ENCODE results near the gene BCKDHA.
"Not testable (repeated sequence)": the region's sequence is repeated elsewhere in the genome, so short reads cannot be mapped to it uniquely, and the experiment has no call there.

BCKDHA gene

DNA sequence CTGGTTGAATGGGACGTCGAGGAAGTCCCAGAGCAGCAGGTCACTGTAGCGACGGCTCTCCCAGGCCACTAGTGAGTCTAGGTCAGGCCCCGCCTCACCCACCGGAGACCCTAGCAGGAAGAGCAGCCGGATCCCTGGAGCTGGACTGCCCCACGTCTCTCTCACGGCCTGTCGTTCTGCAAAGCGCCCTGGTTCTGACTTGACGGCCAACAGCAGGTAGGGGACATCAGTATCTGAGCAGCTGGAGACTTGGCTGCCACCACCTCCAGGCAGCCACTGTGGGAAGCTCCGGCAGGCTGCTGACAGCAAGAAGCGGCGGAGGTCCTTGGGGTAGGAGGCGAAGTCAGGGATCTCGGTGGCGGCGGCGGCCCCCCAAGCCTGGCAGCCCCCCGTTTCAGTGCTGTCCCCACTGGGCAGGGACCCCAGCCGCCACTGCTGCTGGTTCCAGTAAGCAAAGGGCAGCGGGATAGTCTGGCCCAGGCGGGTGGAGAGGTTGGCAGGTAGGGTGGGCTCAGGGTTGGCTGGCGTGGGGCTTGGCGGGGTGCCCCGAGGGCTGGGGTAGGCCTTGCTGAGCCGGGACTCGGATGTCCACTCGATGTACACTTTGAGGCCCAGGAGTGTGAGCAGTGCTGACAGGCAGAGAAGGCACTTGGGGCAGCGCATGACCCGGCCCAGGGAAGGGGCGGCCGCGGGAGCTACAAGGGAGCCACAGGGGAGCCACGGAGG, 28.7 kb downstream of the BCKDHA start:
- no peak for DNase-seq (ENCODE audit: low read depth)

DNA sequence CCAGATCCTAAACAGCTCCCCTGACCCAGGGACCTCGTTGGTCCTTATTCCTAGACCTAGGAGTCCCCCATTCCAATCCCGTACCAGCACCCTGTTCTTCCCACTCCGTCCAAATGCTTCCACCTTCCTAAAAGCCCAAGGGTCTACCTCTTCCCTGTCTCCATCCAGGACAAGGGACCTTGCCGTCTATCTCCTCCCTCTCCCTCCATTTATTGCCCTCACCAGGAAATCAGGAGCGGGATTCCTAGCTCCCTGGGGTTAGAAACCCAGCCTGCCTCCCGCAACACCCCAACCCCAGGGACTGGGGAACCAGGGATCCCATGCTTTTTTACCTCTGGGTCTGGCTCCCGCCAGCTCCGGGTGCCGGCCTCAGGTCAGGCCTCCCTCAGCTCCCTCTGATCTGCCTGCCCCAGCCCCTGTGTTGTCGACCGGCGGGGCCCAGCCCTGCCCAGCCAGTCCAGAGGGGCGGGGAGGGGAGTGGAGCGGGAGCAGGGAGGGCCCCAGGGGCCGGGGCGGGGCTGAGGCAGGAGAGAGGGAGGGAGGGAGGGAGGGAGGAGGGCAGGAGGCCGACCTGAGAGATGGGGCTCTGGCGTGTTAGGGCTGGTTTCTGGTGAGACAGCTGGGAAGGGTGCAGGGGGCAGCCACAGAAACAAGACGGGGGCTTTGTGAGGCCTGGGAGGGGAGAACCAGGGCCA, 29.5 kb downstream of the BCKDHA start, which contains the start of gene B3GNT8:
Gene B3GNT8 (minus strand): TSS at position 423 of the 695 bp plus-strand sequence. CDS start 596 bp downstream, outside the sequence.
- peak; percentile 17 for DNase-seq (ENCODE audit: low read depth)

DNA sequence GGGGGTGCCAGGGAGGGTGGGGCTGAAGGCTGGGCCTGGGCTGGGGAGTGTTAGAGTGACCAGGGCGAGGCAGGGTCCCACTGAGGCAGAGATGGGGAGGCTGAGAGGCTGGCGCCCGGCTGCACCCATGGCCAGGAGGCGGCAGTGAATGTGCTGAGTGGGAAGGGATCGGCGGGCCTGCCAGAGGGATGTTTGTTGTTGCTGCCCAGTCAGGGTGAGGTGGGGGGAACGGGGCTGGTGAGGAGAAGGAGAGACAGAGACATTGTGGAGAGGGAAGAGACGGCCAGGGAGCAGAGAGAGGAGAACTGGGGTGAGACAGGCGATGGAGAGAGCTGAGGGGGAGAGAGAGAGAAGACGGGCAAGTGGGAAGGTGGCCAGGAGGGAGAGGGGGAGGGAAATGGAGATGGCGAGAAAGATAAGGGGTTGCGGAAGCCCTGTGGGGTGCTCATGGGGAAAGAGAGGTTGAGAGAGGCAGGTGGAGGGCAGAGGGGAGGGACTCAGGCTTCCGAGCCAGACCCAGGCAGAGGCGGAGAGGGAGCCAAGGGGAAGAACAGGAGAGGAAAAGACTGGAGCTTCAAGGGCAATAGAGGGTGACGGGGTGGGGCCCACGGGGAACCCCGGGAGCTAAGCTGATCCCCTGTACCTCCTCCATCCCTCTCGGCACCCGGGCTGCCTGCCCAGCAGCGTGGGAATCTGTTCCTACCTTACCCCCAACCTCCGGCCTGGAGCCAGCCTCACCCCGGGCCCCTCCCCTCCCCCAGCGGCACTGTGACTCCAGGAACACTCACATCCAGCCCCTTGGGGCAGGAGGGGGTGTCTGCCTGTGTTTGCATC, 30.2 kb downstream of the BCKDHA start:
- no peak for DNase-seq (ENCODE audit: low read depth)

DNA sequence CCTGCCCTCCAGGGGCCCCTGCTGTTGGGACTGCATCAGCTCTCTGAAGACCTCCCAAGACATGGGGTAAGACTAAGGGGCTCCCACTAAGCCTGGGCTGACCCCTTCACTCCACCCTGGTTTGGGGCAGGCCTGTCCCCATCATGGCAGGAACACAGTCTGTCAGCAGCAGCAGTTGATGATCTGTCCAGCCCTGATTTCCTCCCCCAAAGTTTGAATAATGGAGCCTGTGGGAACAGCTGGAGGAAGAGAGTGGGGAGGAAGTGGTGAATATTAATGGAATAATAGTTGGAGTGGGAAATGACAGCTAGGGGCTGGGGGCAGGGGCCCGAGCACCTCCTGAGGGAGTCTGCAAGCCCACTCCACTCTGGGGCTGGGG, 30.9 kb downstream of the BCKDHA start:
- DNase-seq (ENCODE audit: low read depth): no peak

DNA sequence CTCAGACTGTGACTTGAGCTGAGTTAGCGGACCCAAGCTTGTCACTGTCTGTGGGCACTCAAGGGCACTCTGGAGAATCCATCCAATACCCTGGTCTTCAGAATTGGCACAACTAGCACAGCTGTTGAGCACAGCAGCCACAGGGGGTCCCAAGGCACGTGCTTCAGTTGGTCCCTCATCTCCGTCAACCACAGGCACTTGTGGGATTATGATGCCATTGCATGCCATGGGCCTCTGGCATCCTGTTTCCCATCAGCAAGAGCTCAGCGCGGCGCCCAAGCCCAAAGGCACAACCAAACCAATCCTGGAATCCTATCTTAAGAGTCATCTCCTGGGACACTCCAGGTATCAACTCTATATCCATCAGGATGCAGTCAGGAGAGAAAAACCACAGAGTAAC, 33.3 kb downstream of the BCKDHA start:
- DNase-seq (ENCODE audit: low read depth): no peak

DNA sequence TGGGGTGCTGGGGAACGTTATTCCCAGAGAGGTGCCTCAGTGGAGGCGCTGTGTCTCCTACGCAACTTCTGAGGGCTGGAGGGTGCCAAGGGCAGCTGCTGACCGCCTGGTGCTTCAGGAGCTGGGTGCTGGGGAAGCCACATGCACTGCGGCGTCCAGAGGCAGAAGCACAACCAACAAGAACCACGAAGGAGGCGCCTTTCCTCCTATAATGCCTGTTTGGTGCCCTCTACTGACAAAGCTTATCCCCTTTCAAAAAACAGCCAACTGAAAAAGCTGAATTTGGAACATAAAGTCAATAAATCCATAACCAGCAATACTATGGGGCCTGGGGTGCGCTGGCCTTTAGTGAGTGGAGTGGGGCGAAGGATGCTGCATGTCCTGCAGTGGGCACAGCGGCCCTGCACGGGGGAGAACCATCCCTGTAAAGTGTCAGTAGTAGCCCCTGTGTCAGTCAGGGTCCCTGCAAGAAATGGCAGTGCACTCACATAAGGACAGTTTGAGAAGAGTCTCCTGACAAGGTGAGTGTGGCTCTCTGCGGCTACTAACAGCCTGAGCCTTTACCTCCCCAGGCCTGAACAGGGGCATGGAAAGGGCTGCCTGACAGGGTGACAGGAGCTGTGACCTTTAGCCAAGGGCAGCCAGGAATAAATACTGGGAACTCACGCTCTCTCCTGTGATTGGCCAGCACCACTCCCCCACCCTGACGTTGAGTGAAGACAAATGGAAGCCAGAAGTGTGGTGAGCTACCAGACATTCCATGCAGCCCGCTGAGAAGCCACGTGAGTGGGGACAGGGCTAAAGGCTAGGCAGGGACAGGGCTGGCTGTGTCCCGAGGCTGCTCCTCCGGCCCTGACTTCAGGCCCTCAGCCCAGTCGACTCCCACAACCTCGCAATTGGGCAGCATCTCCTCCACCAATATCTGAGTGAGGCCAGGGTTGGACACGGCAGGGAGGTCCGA, 34.1 kb downstream of the BCKDHA start:
- DNase-seq (ENCODE audit: low read depth): no peak

DNA sequence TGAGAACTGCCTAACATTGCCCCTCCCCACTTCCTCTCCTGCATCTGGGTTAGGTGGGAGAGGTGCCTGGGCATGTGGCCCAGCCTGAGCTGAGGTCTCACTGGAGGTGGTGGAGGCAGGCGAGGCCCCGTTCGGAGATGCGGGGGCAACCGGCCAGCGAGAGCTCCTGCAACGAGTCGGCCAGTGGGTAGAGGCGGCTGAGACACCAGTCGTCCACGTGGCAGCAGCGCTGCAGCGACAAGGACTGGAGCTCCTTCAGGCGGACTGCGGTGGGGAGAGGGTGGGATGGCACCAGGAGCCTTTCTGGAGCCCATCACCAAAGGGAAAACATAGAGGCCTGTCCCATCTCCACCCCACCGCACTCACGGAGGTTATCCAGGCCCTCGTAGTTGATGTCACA, 35.6 kb downstream of the BCKDHA start:
- DNase-seq (ENCODE audit: low read depth): no peak

DNA sequence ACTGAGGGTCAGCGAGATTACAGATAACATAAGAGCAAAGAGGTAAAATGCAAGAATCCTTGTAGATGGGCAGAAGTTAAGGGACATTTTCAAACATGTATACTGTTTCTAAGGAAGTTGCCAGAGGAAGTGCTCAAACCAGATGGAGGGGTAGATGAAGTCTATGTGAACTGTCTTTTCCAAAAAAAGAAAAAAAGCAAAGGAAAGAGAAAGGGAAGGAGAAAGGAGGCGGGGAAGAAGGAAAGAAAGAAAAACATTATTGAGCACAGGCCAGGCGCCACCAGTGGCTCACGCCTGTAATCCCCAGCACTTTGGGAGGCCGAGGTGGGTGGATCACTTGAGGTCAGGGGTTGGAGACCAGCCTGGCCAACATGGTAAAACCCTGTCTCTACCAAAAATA, 36.8 kb downstream of the BCKDHA start:
- no peak for DNase-seq (ENCODE audit: low read depth)

DNA sequence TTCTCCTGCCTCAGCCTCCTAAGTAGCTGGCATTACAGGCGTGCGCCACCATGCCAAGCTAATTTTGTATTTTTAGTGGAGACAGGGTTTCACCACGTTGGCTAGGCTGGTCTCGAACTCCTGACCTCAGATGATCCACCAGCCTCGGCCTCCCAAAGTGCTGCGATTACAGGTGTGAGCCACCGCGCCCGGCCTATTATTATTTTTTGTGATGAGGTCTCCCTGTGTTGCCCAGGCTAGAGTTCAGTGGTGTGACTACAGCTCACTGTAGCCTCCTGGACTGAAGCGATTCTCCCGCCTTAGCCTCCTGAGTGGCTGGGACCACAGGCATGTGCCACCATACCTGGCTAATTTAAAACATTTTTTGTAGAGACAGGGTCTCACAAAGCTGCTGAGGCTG, 37.8 kb downstream of the BCKDHA start:
- not testable (repeated sequence) for DNase-seq (ENCODE audit: low read depth)

DNA sequence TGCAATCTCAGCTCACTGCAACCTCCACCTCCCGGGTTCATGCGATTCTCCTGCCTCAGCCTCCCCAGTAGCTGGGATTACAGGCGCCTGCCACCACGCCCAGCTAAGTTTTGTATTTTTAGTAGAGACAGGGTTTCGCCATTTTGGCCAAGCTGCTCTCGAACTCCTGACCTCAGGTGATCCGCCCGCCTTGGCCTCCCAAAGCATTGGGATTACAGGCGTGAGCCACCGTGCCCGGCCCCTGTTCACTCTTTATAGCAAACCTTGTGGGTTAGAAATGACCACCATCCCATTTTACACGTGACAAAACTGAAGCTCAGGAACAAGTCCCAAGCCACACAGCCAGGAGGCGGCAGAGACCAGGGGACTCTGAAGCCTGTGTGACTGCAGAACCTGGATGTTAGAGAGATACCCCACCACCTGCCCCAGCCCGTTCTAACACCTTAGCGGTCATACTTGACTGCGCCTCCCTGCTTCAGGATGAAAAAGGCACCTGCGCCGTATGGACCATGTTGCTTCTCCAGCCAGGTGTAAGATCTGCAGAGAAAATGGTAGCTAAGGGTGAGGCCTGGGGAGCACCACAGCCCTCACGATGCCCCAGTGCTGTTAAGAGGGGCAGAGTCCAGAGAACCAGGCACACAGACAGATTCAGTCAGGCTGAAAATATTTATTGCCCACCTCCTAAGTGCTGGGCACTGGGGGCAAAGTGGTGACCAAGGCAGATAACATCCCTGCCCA, 38.5 kb downstream of the BCKDHA start:
- DNase-seq (ENCODE audit: low read depth): no peak

DNA sequence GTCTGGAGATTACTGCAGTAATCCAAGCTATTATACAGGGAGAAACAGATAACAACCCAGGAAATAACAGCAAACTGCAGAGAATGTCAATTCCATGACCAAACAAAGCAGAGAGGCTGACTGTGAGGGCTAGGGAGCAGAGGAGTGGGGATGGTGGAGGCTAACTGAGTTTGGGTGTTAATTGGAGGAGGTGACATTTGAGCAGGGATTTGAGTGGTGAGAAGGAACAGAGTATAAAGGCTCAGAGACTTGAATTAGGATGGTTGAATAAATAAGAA, 39.0 kb downstream of the BCKDHA start:
- DNase-seq (ENCODE audit: low read depth): no peak

DNA sequence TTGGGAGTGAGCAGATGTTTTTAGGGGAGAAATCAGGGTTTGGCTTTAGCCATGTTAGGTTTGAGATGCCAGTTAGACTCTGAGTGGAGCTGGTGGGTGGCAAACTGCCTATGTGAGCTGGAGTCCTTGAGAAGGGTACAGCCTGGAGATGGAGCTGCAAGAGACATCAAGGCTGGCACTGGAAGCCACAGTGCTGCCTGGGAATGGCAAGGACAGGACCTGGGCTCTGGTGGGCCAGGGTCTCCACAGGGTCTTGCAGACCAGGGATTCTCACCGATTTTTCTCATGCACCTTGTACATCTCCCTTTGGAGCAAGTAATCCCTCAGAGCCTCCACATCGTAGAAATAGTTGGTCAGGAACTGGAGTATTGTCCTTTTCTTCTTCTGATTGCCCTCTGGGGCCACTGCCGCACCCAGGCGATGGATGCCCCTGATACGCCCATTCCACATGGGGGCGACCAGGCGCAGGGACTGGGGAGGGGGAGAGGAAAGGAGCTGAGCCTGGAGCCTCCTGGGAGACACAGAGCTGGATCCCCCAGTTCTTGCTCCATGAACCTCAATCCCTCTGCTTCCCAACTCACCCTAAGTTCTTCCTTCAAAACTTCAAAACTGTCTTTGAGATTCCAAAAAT, 40.4 kb downstream of the BCKDHA start:
- no peak for DNase-seq (ENCODE audit: low read depth)

DNA sequence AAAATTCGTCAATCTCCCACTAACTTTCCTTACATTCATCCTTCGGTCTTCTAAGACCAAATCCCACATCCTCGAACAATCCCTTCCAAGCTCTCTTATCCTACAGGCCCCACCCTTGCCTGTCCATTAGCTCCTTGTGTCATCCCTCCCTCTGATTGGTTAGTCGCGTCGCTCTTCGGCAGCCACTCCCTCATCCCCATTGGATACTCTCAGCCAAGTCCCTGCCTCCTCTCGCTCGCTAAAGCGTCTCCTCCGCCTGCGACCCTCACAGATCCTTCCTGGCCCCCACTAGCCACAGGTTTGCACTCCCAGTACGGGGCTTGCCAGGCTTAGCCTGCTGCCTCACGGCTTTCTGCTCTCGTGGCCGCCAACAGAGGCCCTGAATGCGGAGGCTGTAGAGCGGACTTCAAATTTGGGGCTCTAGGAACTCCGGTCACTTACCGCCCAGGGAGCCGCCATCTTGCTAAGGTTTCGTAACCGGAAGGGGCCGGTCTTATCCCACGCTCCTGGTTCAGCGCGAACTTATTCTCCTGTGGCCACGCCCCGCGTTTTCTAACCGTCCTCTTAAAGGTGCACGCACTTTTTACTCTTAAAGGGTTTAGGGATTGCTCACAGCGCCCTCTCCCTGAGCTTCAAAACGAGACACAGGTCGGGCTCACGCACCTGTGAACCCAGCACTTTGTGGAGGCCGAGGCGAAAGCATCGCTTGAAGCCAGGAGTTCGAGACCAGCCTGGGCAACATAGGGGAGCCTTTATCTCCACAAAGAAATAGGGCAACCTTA, 42.0 kb downstream of the BCKDHA start, which contains the start of gene DMAC2:
Gene DMAC2 (minus strand): TSS at position 472 of the 782 bp plus-strand sequence. CDS start 13 bp downstream, at position 459.
- peak; percentile 94 for DNase-seq (ENCODE audit: low read depth)

DNA sequence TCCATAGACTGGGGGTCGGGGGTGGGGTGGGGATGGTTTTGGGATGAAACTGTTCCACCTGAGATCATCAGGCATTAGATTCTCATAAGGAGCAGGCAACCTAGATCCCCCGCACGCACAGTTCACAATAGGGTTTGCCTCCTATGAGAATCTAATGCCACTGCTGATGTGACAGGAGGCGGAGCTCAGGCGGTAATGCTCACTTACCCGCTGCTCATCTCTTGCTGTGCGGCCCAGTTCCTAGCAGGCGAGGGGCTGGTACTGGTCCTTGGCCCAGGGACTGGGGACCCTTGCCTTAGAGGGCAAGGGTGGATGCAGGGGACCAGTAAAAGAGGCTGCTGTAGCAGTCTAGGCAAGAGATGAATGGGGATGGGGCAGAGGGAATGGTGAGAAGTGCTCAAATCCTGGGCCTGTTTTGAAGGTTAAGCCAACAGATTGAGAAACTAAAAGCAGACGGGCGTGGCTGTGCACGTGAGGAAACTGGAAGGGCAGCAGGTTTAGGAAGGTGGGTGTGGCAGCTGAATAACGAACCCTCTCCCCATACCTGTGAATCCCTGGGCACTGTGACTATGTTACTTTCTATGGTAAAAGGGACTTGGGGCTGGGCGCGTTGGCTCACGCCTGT, 43.8 kb downstream of the BCKDHA start:
- no peak for DNase-seq (ENCODE audit: low read depth)

DNA sequence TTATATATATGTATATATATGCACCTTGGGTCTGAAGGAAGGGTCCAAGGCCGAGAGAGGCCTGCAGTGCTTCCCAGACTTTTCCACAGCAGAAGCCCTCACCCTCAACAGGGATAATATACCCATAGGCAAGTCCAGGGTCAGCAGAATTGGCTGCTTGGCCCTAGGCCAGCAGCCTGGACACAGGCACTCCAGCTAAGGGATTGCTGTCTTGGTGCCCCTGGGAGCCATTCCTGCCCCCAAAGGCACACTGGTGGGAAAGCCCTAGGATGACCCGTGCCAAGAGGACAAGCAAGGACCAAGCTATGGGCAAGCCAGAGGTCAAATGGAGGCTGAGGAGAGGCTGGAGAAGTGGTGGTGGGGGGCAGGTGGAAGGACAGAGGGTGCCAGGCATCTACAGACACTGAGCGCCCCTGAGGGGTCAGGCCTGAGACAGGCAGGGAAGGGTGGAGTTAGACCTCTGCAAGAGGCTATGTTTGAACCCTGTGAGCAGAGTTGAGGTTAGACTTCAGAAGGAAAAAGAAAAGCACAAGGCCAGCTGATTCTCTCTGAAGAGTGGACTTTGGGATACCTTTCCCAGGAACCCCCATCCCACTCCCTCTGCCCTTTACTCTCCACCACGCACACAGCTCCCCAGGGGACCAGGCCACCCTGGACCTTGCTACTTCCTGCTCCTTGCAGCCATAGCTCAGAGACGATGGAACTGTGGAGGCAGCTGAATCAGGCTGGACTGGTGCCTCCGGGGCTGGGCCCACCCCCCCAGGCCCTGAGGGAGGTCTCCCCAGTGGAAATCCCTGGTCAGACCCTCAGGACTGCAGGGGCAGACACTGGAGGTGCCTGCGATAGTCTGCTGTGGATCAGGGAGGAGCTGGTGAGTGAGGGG, 45.1 kb downstream of the BCKDHA start, which contains the start of gene ERICH4:
Gene ERICH4 (plus strand): TSS at position 684 of the 883 bp plus-strand sequence. CDS start 14 bp downstream, at position 698.
- no peak for DNase-seq (ENCODE audit: low read depth)

DNA sequence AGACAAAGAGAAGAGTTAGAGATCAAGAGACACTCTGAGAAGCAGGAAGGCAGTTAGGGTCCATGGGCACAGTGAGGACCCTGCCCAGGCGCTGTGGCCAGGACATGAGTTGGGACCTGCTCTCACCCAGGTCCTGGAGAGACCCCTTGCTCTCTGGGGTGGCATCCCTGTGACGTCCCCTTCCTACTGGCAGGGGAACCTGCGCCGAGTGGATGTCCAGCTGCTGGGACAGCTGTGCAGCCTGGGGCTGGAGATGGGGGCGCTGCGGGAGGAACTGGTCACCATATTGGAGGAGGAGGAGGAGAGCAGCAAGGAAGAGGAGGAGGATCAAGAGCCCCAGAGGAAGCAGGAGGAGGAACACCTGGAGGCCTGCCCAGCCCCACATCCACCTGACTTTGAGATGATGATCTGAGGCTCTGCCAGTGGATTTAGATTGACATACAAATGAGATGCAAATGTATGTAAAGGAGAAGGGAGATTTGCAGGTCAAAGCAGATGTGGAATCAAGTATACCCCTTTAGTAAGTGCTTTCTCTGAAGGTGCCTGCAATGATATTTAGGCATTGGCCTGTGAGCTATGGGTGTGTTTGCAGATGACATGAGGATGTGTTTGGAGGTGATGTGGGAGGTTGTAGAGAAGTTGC, 46.3 kb downstream of the BCKDHA start:
- DNase-seq (ENCODE audit: low read depth): no peak

DNA sequence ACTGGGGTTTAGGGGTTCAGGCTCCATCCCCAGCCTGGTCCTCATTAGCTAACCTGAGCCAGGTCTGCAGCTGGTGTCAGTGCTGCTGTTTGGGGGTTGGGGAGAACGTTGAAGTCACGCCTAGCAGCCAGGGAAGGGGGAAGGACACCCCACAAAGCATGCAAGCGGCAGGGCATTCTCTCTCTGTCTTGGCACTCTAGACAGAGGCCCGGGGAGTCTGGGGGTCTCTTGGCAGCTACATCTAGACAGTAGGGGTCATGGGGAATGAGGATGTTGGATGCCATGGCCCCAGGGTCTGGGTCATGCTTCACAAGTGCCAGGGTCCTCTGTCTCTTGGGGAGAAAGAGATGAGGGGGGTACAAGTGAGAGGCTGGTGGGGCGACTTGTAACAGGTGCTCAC, 48.0 kb downstream of the BCKDHA start:
- DNase-seq (ENCODE audit: low read depth): no peak
